ENCODE measurements around the gene ATP1A1.

ATP1A1 gene

DNA sequence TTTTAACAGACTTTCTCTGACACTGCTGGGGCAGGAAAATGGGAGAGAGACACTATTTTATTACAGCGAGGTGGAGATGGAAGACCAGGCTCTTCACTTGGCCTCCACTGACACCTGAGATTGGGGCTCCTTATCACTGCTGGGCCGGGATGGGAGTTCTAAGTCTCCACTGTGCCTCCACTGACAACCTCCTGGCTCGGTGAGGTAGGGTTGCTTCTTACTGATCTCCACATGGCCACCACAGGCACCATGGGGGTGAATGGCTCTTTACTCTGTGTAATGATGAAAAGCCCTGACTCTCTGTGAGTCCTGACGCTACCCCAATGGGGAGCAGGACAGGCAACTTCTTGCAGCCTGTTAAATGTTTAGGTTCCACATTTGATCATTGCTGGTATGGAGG lies 67.7 kb downstream of the ATP1A1 start:
- DNase-seq (ENCODE audit: low read depth), result no peak

DNA sequence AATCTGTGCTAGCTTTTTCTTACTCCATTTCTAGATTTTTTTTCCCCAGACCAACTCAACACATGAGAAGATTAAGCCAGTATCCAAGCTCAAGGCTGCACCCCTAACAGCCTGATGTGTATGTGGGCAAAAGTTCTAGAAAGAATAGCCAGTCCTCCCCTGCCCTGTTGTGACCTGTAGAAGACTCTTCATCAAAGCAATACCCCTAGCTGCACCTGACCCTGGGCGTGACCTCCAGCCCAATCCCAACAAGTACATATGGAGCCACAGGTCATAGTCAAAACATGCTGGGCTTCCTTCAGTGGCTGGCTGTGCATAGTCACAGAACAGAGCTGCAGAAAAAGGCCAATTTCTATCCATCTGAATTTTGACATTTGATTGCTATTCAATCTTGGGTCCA lies 72.5 kb downstream of the ATP1A1 start:
- DNase-seq (ENCODE audit: low read depth), result no peak

DNA sequence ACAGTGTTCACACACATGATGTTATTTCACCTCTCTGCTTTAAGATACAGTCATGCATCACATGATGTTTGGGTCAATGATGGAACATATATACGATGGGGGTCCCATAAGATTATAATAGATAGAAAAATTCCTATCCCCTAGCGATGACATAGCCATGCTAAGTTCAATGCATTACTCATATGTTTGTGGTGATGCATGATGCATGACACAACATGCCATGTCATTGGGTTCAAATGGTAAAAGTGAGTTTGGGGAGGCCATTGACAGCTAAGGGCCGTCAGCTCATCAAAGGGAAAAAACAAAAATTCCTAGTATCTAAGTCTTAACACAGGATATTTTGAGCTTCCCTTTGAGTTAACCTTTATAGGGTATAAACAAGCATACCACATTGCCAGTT lies 73.6 kb downstream of the ATP1A1 start:
- DNase-seq (ENCODE audit: low read depth), result no peak

DNA sequence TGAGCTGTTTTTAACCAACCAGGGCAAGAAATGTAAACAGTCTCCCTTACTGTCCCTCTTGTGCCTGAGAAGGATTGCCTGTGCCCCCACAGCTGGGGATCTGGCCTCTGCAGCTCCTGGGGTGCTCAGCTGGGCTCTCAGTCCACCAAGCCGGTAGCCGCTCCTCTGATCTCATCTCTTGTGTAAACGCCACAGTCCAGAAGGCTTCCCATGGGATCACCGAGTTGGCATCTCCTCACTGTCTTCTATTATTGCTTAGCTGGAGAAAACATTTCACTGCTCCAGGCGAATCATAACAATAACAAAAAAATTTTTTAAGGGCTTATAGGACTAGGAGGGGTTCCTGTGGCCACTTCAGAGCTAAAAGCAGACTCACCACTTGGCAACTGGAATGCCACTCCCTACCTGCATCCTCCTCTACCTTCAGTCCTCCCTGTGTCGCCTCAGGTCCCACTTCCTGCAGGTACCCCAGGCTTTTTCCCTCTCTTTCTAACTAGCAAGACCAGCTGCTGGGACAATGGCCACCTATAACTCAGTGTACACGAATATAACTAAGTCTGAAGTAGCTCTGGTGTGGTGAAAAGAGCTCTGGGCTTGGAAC lies 75.8 kb downstream of the ATP1A1 start:
- DNase-seq (ENCODE audit: low read depth), result no peak

DNA sequence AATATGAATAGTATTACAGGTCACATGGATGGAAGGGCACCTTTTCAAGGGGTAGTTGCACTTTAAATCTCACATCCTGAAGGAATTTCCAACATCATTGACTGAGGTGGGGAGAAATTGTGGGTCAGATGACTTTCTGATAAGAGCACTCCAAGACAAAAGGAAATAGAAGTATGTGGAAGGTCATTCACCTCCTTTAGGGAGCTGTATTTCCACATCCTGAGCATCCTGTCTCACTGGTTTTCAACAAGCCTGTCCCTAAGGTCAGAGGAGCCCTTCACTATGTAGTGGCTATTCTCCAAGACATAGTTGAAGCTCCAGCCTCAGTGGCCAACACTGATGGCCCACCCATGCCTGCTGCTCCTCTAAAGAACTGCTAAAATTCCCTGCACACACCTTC lies 76.5 kb downstream of the ATP1A1 start:
- no peak for DNase-seq (ENCODE audit: low read depth)

DNA sequence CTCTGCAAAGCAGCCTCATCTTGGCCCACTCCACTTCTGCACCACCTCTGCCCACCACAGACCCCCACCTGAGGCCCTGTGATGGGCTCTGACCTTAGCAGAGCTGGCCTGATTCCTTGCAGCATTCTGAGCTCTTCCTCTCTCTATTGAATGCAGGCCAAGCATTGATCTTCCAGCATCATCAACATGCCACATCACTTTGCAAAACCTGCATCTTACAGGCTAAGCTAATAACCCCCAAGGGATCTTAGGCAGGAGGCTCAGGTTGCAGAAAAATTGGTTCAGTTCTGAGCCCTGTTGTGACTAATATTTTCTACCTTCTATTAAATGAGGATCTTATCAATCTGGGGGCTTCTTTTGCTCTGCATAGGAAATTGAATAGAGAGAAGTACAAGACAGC lies 78.7 kb downstream of the ATP1A1 start:
- DNase-seq (ENCODE audit: low read depth), result no peak

DNA sequence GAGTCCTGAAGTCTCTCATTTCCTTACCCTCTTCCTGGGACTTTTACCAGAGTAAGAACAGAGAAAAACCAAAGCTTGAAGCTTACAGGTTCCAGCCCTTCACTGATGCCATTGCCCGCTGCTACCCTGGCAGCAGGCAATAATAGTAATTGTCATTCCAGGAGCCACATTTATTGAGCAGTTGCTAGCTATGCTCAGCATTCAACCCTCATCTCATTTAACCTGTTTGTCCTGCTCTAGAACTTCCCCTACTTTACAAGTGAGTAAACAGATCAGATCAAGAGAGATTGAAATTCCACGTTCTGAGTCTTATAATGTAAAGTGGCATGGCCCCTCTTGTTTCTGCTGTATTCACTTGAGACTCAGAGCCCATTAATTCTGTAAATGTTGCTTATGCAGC lies 80.4 kb downstream of the ATP1A1 start:
- no peak for DNase-seq (ENCODE audit: low read depth)

DNA sequence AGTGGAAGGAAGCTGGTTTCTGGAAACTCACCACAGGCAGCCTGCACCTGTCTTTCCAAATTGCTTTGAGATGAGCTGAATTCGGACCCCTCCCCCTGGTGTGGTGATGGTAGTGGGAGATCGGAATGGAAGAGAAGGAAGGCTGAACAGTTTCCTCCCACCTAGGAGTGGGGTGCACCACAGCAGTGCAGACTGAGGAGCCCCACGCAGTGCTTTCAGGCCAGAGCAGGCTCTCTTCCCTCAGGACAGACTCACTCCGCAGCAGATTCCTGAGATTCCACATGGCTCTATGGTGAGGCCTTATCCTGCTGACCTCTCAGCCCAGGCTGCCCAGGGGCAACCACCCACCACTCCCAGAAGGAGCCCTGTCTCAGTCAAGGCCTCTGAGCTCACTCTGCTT lies 80.9 kb downstream of the ATP1A1 start:
- DNase-seq (ENCODE audit: low read depth), result no peak

Measured in stimulated activated CD4-positive, alpha-beta T cell treated with anti-CD3 and anti-CD28 coated beads, Interleukin-2, amount 100 ng/mL, for 4 hours (primary cell).